Measurements from ENCODE around the gene PCDHB7. TPM values are rescaled to one million over a fixed set of nuclear protein-coding genes. Genes with fewer than 3 reads are reported as not detected.
"Not testable (repeated sequence)": the region's sequence is repeated elsewhere in the genome, so short reads cannot be mapped to it uniquely, and the experiment has no call there.

Gene PCDHB7
- 1.1 TPM for total RNA-seq

DNA sequence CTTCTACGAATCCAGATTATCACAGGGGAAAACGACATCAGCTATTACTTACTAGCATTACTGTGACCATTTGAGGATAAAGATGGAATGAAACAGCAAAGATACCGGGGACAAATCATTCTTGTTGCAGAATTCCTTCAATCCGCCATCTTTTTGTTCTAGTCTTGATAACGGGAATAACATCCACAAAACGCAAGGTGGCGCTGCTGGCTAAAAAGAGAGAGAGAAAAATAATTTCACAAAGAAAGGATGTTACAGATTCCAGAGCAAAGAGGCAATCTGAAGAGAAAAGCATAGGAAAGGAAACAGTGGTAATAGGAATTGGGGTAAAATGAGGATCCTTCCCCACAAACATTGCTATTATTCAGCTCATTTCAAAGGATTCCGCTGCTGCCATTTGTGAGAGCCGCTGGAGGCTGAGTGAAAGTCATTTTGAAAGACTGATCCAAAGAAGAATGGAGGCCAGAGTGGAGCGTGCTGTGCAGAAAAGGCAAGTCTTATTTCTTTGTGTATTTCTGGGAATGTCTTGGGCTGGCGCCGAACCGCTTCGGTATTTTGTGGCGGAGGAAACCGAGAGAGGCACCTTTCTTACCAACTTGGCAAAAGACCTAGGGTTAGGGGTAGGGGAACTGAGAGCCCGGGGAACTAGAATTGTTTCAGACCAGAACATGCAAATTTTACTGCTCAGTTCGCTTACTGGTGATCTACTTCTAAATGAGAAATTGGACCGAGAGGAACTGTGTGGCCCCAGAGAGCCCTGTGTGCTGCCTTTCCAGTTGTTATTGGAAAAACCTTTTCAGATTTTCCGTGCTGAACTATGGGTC is at the start of gene PCDHB7:
PCDHB7 (plus strand) TSS at position 264 of the 824 bp plus-strand sequence; CDS start at position 456, 192 bp downstream.
- no peak for DNase-seq

DNA sequence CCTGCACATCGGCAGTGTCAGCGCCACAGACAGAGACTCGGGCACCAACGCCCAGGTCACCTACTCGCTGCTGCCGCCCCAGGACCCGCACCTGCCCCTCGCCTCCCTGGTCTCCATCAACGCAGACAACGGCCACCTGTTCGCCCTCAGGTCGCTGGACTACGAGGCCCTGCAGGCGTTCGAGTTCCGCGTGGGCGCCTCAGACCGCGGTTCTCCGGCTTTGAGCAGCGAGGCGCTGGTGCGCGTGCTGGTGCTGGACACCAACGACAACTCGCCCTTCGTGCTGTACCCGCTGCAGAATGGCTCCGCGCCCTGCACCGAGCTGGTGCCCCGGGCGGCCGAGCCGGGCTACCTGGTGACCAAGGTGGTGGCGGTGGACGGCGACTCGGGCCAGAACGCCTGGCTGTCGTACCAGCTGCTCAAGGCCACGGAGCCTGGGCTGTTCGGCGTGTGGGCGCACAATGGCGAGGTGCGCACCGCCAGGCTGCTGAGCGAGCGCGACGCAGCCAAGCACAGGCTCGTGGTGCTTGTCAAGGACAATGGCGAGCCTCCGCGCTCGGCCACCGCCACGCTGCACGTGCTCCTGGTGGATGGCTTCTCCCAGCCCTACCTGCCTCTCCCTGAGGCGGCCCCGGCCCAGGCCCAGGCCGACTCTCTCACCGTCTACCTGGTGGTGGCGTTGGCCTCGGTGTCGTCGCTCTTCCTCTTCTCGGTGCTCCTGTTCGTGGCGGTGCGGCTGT is 48.9 kb upstream of the PCDHB7 start:
- not testable (repeated sequence) for DNase-seq

GRCh38 chr5:141127305-141127704 is 45.1 kb upstream of the PCDHB7 start:
- no peak for DNase-seq

DNA sequence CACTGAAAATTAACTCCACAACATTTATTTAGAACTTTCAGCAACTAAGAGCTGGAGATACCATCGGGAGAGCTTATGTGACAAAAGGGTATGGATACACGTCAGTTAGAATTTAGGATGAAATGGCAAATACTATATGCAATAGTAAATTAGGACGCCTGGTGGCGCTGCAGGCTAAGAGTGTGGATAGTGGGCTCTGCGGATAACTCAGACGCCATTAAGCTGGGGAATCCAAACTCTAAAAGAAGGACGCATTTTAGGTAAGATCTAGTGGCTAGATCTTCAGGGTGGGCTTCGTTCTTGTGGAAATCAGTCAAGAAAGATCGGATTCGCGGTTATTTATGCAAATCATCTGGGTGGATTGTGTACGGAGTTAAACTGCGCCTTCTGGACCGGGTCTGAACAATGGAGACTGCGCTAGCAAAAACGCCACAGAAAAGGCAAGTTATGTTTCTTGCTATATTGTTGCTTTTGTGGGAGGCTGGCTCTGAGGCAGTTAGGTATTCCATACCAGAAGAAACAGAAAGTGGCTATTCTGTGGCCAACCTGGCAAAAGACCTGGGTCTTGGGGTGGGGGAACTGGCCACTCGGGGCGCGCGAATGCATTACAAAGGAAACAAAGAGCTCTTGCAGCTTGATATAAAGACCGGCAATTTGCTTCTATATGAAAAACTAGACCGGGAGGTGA is 37.3 kb upstream of the PCDHB7 start, which contains the start of gene PCDHB5:
PCDHB5 (plus strand) TSS at position 177 of the 688 bp plus-strand sequence; CDS start at position 406, 229 bp downstream.
- no peak for DNase-seq

GRCh38 chr5:141135718-141136266 is 36.7 kb upstream of the PCDHB7 start:
- no peak for DNase-seq

GRCh38 chr5:141137346-141137745 is 35.1 kb upstream of the PCDHB7 start:
- DNase-seq = not testable (repeated sequence)

- no peak for DNase-seq
These were observed 22.6 kb upstream of the PCDHB7 start, which contains the start of gene PCDHB6 for GRCh38 chr5:141149812-141150211. TSS of gene PCDHB6 (plus strand) at chr5:141150057. CDS start at chr5:141150258, 201 bp downstream.

DNA sequence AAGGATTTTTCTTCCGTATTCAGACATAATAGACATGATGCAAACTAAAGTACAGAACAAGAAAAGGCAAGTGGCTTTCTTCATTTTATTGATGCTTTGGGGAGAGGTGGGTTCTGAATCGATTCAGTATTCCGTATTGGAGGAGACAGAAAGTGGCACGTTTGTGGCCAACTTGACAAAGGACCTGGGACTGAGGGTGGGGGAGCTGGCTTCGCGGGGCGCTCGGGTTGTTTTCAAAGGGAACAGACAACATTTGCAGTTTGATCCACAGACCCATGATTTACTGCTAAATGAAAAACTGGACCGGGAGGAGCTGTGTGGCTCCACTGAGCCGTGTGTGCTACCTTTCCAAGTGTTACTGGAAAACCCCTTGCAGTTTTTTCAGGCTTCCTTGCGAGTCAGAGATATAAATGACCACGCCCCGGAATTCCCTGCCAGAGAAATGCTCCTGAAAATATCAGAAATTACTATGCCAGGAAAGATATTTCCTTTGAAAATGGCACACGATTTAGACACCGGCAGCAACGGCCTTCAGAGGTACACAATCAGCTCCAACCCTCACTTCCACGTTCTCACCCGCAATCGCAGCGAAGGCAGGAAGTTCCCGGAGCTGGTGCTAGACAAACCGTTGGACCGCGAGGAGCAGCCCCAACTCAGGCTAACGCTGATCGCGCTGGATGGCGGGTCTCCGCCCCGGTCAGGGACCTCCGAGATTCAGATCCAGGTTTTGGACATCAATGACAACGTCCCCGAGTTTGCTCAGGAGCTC is 22.0 kb upstream of the PCDHB7 start:
- DNase-seq = no peak

DNA sequence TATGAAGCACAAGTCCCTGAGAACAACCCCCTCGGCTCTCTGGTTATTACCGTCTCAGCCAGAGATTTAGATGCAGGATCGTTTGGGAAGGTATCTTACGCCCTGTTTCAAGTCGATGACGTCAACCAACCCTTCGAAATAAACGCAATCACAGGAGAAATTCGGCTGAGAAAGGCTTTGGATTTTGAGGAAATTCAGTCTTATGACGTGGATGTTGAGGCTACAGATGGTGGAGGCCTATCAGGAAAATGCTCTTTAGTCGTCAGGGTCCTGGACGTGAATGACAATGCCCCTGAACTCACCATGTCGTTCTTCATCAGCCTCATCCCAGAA is 21.5 kb upstream of the PCDHB7 start:
- DNase-seq = no peak

DNA sequence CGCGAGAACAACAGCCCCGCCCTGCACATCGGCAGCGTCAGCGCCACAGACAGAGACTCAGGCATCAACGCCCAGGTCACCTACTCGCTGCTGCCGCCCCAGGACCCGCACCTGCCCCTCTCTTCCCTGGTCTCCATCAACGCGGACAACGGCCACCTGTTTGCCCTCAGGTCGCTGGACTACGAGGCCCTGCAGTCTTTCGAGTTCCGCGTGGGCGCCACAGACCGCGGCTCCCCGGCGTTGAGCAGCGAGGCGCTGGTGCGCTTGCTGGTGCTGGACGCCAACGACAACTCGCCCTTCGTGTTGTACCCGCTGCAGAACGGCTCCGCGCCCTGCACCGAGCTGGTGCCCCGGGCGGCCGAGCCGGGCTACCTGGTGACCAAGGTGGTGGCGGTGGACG is 20.8 kb upstream of the PCDHB7 start:
- not testable (repeated sequence) for DNase-seq

DNA sequence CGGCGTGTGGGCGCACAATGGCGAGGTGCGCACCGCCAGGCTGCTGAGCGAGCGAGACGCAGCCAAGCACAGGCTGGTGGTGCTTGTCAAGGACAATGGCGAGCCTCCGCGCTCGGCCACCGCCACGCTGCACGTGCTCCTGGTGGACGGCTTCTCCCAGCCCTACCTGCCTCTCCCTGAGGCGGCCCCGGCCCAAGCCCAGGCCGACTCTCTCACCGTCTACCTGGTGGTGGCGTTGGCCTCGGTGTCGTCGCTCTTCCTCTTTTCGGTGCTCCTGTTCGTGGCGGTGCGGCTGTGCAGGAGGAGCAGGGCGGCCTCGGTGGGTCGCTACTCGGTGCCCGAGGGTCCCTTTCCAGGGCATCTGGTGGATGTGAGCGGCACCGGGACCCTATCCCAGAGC is 20.3 kb upstream of the PCDHB7 start:
- DNase-seq = not testable (repeated sequence)

- no peak for DNase-seq
These were observed 16.7 kb upstream of the PCDHB7 start for GRCh38 chr5:141155540-141156374.

DNA sequence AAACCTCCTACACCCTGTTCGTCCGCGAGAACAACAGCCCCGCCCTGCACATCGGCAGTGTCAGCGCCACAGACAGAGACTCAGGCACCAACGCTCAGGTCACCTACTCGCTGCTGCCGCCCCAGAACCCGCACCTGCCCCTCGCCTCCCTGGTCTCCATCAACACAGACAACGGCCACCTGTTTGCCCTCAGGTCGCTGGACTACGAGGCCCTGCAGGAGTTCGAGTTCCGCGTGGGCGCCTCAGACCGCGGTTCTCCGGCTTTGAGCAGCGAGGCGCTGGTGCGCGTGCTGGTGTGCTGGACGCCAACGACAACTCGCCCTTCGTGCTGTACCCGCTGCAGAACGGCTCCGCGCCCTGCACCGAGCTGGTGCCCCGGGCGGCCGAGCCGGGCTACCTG is 15.1 kb upstream of the PCDHB7 start:
- DNase-seq = not testable (repeated sequence)

GRCh38 chr5:141157901-141158300 is 14.5 kb upstream of the PCDHB7 start:
- not testable (repeated sequence) for DNase-seq

DNA sequence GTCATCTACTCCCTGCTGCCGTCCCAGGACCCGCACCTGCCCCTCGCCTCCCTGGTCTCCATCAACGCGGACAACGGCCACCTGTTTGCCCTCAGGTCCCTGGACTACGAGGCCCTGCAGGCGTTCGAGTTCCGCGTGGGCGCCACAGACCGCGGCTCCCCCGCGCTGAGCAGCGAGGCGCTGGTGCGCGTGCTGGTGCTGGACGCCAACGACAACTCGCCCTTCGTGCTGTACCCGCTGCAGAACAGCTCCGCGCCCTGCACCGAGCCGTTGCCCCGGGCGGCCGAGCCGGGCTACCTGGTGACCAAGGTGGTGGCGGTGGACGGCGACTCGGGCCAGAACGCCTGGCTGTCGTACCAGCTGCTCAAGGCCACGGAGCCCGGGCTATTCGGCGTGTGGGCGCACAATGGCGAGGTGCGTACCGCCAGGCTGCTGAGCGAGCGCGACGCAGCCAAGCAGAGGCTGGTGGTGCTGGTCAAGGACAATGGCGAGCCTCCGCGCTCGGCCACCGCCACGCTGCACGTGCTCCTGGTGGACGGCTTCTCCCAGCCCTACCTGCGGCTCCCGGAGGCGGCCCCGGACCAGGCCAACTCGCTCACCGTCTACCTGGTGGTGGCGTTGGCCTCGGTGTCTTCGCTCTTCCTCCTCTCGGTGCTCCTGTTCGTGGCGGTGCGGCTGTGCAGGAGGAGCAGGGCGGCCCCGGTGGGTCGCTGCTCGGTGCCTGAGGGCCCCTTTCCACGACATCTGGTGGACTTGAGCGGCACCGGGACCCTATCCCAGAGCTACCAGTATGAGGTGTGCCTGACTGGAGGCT is 2.1 kb downstream of the PCDHB7 start:
- not testable (repeated sequence) for DNase-seq

GRCh38 chr5:141175933-141176332 is 3.5 kb downstream of the PCDHB7 start:
- no peak for DNase-seq

DNA sequence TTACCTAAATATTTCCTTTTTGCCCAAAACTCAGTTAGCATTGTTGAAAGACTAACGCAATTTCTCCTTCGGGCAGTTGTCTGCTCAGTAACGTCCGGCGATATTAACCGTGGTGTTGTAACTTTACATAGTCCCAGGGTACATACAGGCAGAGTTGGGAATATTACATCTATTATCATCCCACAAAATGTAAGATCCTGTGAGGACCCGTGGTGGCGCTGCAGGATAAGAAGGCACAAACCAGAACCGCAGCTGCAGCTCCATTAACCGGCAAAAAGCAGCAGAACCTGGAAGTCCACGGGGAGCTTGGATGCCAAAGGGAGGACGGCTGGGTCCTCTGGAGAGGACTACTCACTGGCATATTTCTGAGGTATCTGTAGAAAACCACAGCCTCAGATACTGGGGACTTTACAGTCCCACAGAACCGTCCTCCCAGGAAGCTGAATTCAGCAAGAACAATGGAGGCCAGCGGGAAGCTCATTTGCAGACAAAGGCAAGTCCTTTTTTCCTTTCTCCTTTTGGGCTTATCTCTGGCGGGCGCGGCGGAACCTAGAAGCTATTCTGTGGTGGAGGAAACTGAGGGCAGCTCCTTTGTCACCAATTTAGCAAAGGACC is 5.2 kb downstream of the PCDHB7 start, which contains the start of gene PCDHB8:
PCDHB8 (plus strand) TSS at position 214 of the 615 bp plus-strand sequence; CDS start at position 459, 245 bp downstream.
- DNase-seq = not testable (repeated sequence)

DNA sequence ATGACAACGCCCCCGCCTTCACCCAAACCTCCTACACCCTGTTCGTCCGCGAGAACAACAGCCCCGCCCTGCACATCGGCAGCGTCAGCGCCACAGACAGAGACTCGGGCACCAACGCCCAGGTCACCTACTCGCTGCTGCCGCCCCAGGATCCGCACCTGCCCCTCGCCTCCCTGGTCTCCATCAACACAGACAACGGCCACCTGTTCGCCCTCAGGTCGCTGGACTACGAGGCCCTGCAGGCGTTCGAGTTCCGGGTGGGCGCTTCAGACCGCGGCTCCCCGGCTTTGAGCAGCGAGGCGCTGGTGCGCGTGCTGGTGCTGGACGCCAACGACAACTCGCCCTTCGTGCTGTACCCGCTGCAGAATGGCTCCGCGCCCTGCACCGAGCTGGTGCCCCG is 6.9 kb downstream of the PCDHB7 start:
- DNase-seq = not testable (repeated sequence)

- DNase-seq = not testable (repeated sequence)
These were observed 7.4 kb downstream of the PCDHB7 start for GRCh38 chr5:141179876-141180275.

Measured in skin of body (tissue), 2 donors.